D721Med (cell line): ENCODE data around the gene SH3RF3.

Experiments
- DNase-seq: peaks from one replicate; pipeline ENCODE4 v3.0.0; 2011; ENCODE audit warnings: low spot score; ENCODE audit not compliant: insufficient read length
- FAIRE-seq: peaks from 2 replicates; lab custom pipeline; 2011; peaks lifted over from hg19 to GRCh38; lab: Jason Lieb, UNC
- TF ChIP-seq, protein P1 (sequence below): IDR thresholded peaks from 2 replicates; pipeline ENCODE4 v1.5.1; 2012; ENCODE audit warnings: mild to moderate bottlenecking, control low read depth; ENCODE audit not compliant: insufficient read depth; ENCODE audit errors: missing control alignments

Gene SH3RF3

GRCh38 chr2:109187711-109188495 is 58.9 kb downstream of the SH3RF3 start:
- no peak for DNase-seq
- FAIRE-seq, result no peak
- TF ChIP-seq, protein P1, sequence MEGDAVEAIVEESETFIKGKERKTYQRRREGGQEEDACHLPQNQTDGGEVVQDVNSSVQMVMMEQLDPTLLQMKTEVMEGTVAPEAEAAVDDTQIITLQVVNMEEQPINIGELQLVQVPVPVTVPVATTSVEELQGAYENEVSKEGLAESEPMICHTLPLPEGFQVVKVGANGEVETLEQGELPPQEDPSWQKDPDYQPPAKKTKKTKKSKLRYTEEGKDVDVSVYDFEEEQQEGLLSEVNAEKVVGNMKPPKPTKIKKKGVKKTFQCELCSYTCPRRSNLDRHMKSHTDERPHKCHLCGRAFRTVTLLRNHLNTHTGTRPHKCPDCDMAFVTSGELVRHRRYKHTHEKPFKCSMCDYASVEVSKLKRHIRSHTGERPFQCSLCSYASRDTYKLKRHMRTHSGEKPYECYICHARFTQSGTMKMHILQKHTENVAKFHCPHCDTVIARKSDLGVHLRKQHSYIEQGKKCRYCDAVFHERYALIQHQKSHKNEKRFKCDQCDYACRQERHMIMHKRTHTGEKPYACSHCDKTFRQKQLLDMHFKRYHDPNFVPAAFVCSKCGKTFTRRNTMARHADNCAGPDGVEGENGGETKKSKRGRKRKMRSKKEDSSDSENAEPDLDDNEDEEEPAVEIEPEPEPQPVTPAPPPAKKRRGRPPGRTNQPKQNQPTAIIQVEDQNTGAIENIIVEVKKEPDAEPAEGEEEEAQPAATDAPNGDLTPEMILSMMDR, result no peak

DNA sequence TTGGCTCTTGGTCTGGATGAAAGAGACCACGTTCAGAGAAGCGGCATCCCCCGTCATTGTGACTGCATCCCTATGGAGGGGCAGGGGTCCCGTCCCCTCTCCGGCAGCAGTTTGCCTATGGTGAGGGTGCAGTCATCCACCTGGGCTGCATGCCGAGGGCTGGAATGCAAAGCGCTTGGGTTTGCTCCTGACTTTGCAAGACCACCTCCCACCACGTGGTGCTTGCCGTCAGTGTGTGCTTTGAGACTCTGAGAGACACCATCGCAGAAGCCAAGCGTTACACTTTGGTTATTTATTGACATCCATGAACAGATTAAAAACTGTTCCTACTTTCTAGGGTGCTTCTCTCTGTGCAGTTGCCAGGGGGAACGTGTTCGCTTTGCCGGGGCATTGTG is 59.5 kb downstream of the SH3RF3 start:
- TF ChIP-seq, protein P1, result no peak
- FAIRE-seq (no peak), DNase-seq (no peak)

GRCh38 chr2:109188898-109189297 is 59.9 kb downstream of the SH3RF3 start:
- FAIRE-seq (no peak), DNase-seq (no peak)
- TF ChIP-seq, protein P1, result no peak

DNA sequence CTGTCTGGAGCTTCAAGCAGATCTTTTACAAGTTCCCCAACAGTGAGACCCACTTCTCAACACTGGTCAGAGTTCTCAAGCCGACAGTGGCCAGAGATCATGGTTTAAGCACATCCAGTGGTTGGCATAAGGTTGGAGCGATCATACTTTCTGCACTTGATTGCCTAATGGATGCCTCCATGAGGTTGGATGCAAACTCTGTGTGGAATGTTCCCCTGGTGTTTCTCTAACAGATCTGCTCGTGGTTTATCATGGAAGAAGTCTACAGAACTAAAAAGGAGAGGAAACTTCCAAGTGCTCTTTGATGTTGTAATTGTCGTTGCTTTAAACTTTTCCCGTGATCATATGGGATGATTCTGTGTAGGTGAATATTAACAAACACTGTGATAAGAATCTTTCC is 60.7 kb downstream of the SH3RF3 start:
- DNase-seq (no peak), FAIRE-seq (no peak)
- TF ChIP-seq, protein P1, result no peak

GRCh38 chr2:109193807-109194619 is 65.0 kb downstream of the SH3RF3 start:
- FAIRE-seq, result no peak
- no peak for DNase-seq

DNA sequence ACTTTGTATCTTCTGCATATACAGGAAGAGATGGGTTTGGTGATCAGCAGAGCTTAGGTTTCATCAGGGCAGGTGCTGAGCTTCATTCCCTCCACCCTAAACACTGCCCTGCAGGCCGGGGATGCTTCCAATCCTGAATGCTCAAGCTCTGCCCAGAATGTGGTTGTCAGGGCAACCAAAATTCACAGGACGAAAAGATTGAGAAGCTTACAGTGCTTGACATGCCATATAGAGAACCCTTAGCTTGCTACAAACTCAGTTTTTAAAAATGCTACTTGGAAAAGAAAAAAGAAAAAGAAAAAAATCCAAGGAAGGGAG is 65.6 kb downstream of the SH3RF3 start:
- TF ChIP-seq, protein P1, result no peak
- DNase-seq, result no peak
- FAIRE-seq, result no peak

More at GRCh38 chr2:109193807-109194619, 65.0 kb downstream of the SH3RF3 start:
- TF ChIP-seq, protein P1, result no peak
